Activated T-cell treated with anti-CD3 and anti-CD28 coated beads, Interleukin-2, amount 50 U/mL, for 4 hours (primary cell): ENCODE results near the gene LTB4R. TPM values are rescaled to one million over a fixed set of nuclear protein-coding genes. Genes with fewer than 3 reads are reported as not detected.
"Not testable (repeated sequence)": the region's sequence is repeated elsewhere in the genome, so short reads cannot be mapped to it uniquely, and the experiment has no call there.

Experiments
- ATAC-seq, 2 donors: fragments of 200-7000 bp; cut with Tn5 transposase; one replicate each; pipeline ENCODE4 v1.10.0; 2021
- DNase-seq: peaks from one replicate; pipeline ENCODE4 v3.0.0-alpha.2; 2020
- H3K27me3 Mint-ChIP-seq: one replicate; pipeline ENCODE4 v1.8.0; 2021; ENCODE audit warnings: low read depth, mixed read lengths
- H3K36me3 Mint-ChIP-seq: one replicate; pipeline ENCODE4 v1.8.0; 2022; ENCODE audit warnings: mixed read lengths; ENCODE audit not compliant: insufficient read depth
- H3K4me1 Mint-ChIP-seq: one replicate; pipeline ENCODE4 v1.8.0; 2021; ENCODE audit warnings: low read depth, mixed read lengths
- H3K4me3 Mint-ChIP-seq: one replicate; pipeline ENCODE4 v1.8.0; 2021; ENCODE audit warnings: mild to moderate bottlenecking, moderate library complexity, mixed read lengths
- H3K9me3 Mint-ChIP-seq: one replicate; pipeline ENCODE4 v1.8.0; 2021; ENCODE audit warnings: mixed read lengths
- total RNA-seq, 3 donors: library from RNA; stranded (reverse); gene quantifications; one replicate each; pipeline ENCODE4 v1.2.1, GENCODE V29; 2021

Gene LTB4R
- total RNA-seq, 3 donors from 2014 or later: 7.0 to 8.0 (median 7.8) TPM

GRCh38 chr14:24349742-24350141, 38.4 kb downstream of the LTB4R start:
- DNase-seq (no peak), ATAC-seq (no peak)
- Mint-ChIP-seq H3K4me3 (no peak overlapping the region), H3K27me3 (peaks cover 67% of the 10 kb centered on the region), H3K9me3 (no peaks in the 10 kb centered on the region), H3K4me1 (peaks cover 3% of the 10 kb centered on the region), H3K36me3 (no peaks in the 10 kb centered on the region)

- H3K27me3 Mint-ChIP-seq: peaks cover 58% of the 10 kb centered on the region
- no peak overlapping the region for H3K4me3 Mint-ChIP-seq
- ATAC-seq (no peak), DNase-seq (no peak)
- H3K4me1 Mint-ChIP-seq: peaks cover 3% of the 10 kb centered on the region
- no peaks in the 10 kb centered on the region for H3K36me3 Mint-ChIP-seq
- H3K9me3 Mint-ChIP-seq: no peaks in the 10 kb centered on the region
Measured at GRCh38 chr14:24351517-24351916, 40.2 kb downstream of the LTB4R start.

- no peaks in the 10 kb centered on the region for H3K9me3 Mint-ChIP-seq
Measured at GRCh38 chr14:24353559-24354481, 42.5 kb downstream of the LTB4R start.

GRCh38 chr14:24354482-24354825, 43.2 kb downstream of the LTB4R start:
- H3K4me3 Mint-ChIP-seq, ATAC-seq, H3K4me1 Mint-ChIP-seq, H3K9me3 Mint-ChIP-seq, DNase-seq, H3K36me3 Mint-ChIP-seq: not testable (repeated sequence)
- H3K27me3 Mint-ChIP-seq: peaks cover 50% of the 10 kb centered on the region

More at GRCh38 chr14:24353559-24354481, 42.5 kb downstream of the LTB4R start:
- H3K27me3 Mint-ChIP-seq: peaks cover 54% of the 10 kb centered on the region
- no peak for ATAC-seq
- no peak overlapping the region for H3K4me3 Mint-ChIP-seq
- H3K4me1 Mint-ChIP-seq: peaks cover 3% of the 10 kb centered on the region
- H3K36me3 Mint-ChIP-seq: no peaks in the 10 kb centered on the region
- no peak for DNase-seq

- no peak overlapping the region for H3K4me3 Mint-ChIP-seq
- peaks cover 49% of the 10 kb centered on the region for H3K27me3 Mint-ChIP-seq
- no peaks in the 10 kb centered on the region for H3K36me3 Mint-ChIP-seq
- no peaks in the 10 kb centered on the region for H3K9me3 Mint-ChIP-seq
- peaks cover 3% of the 10 kb centered on the region for H3K4me1 Mint-ChIP-seq
- DNase-seq (no peak), ATAC-seq (no peak)
Measured at GRCh38 chr14:24355009-24355408, 43.7 kb downstream of the LTB4R start.

- no peak overlapping the region for H3K4me3 Mint-ChIP-seq
- peaks cover 40% of the 10 kb centered on the region for H3K27me3 Mint-ChIP-seq
- H3K36me3 Mint-ChIP-seq: no peaks in the 10 kb centered on the region
- DNase-seq (no peak), ATAC-seq (no peak)
- peaks cover 3% of the 10 kb centered on the region for H3K4me1 Mint-ChIP-seq
- no peaks in the 10 kb centered on the region for H3K9me3 Mint-ChIP-seq
Measured at GRCh38 chr14:24356208-24356607, 44.9 kb downstream of the LTB4R start.

- Mint-ChIP-seq H3K9me3 (no peaks in the 10 kb centered on the region), H3K4me1 (no peaks in the 10 kb centered on the region), H3K36me3 (no peaks in the 10 kb centered on the region), H3K4me3 (no peak overlapping the region), H3K27me3 (peaks cover 37% of the 10 kb centered on the region)
- no peak for DNase-seq
- ATAC-seq: no peak
Measured at GRCh38 chr14:24360281-24360680, 49.0 kb downstream of the LTB4R start.

- no peak overlapping the region for H3K4me3 Mint-ChIP-seq
- no peaks in the 10 kb centered on the region for H3K9me3 Mint-ChIP-seq
- peaks cover 8% of the 10 kb centered on the region for H3K4me1 Mint-ChIP-seq
- H3K36me3 Mint-ChIP-seq: no peaks in the 10 kb centered on the region
- DNase-seq: no peak
- H3K27me3 Mint-ChIP-seq: peaks cover 45% of the 10 kb centered on the region
- no peak for ATAC-seq
Measured at GRCh38 chr14:24361326-24361725, 50.0 kb downstream of the LTB4R start.

GRCh38 chr14:24362241-24362960, 51.1 kb downstream of the LTB4R start:
- H3K36me3 Mint-ChIP-seq: no peaks in the 10 kb centered on the region
- peaks cover 53% of the 10 kb centered on the region for H3K27me3 Mint-ChIP-seq

GRCh38 chr14:24363401-24363800, 52.1 kb downstream of the LTB4R start:
- Mint-ChIP-seq H3K4me3 (no peak overlapping the region), H3K9me3 (no peaks in the 10 kb centered on the region), H3K4me1 (peaks cover 24% of the 10 kb centered on the region), H3K36me3 (no peaks in the 10 kb centered on the region), H3K27me3 (peaks cover 55% of the 10 kb centered on the region)
- ATAC-seq: no peak
- DNase-seq: no peak

More at GRCh38 chr14:24362241-24362960, 51.1 kb downstream of the LTB4R start:
- Mint-ChIP-seq H3K4me1 (peaks cover 16% of the 10 kb centered on the region), H3K4me3 (no peak overlapping the region), H3K9me3 (no peaks in the 10 kb centered on the region)
- DNase-seq (no peak), ATAC-seq (no peak)

GRCh38 chr14:24364841-24365240, 53.5 kb downstream of the LTB4R start:
- ATAC-seq: no peak
- no peaks in the 10 kb centered on the region for H3K9me3 Mint-ChIP-seq
- H3K36me3 Mint-ChIP-seq: no peaks in the 10 kb centered on the region
- peaks cover 57% of the 10 kb centered on the region for H3K27me3 Mint-ChIP-seq
- DNase-seq: no peak
- peaks cover 27% of the 10 kb centered on the region for H3K4me1 Mint-ChIP-seq
- H3K4me3 Mint-ChIP-seq: no peak overlapping the region

- peak; percentile 61 for DNase-seq
- Mint-ChIP-seq H3K27me3 (peaks cover 54% of the 10 kb centered on the region), H3K9me3 (no peaks in the 10 kb centered on the region), H3K4me3 (peak overlapping the region; percentile 44), H3K36me3 (no peaks in the 10 kb centered on the region), H3K4me1 (peaks cover 27% of the 10 kb centered on the region)
- peak; percentile 67 to 71 for ATAC-seq
Measured at GRCh38 chr14:24365600-24366412, 54.5 kb downstream of the LTB4R start.

GRCh38 chr14:24366413-24366720, 55.1 kb downstream of the LTB4R start:
- peaks cover 27% of the 10 kb centered on the region for H3K4me1 Mint-ChIP-seq
- H3K27me3 Mint-ChIP-seq: peaks cover 53% of the 10 kb centered on the region
- peak overlapping the region; percentile 42 for H3K4me3 Mint-ChIP-seq
- no peak for DNase-seq
- no peak for ATAC-seq
- no peaks in the 10 kb centered on the region for H3K36me3 Mint-ChIP-seq
- H3K9me3 Mint-ChIP-seq: no peaks in the 10 kb centered on the region
